Stimulated activated CD8-positive, alpha-beta memory T cell treated with anti-CD3 and anti-CD28 coated beads, Interleukin-7, amount 100 ng/mL, for 24 hours (primary cell): Measurements from ENCODE around the gene CROCC2.
A peak's percentile ranks its signal among the peaks of the same experiment; 100 is the strongest.
"Not testable (repeated sequence)": the region's sequence is repeated elsewhere in the genome, so short reads cannot be mapped to it uniquely, and the experiment has no call there.

Source experiments
- DNase-seq: peaks from one replicate; pipeline ENCODE4 v3.0.0-alpha.2; 2020; ENCODE audit warnings: low read depth

Gene CROCC2

GRCh38 chr2:240967681-240968621 is 61.8 kb downstream of the CROCC2 start:
- no peak for DNase-seq

GRCh38 chr2:240968731-240969624 is 62.8 kb downstream of the CROCC2 start:
- DNase-seq = no peak

GRCh38 chr2:240970104-240970503 is 64.0 kb downstream of the CROCC2 start:
- no peak for DNase-seq

DNA sequence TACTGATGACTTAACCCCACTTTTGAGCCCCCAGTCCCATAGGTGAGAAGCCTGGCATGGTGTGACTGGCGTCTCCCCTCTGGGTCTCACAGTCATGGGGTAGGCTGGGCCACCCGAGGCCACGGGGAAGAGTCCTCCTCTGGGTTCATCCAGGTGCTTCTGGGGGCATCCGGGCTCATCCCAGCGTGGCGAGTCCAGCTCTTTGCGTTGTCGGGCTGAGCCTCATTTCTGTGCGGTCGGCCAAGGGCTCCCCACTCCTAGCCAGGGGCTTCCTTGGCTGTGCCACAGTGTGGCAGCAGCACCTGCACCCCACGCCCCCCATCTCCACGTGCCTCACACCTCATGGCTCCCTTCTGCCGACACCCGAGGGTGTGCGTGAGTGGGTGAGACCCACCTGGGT is 64.7 kb downstream of the CROCC2 start:
- DNase-seq = no peak

DNA sequence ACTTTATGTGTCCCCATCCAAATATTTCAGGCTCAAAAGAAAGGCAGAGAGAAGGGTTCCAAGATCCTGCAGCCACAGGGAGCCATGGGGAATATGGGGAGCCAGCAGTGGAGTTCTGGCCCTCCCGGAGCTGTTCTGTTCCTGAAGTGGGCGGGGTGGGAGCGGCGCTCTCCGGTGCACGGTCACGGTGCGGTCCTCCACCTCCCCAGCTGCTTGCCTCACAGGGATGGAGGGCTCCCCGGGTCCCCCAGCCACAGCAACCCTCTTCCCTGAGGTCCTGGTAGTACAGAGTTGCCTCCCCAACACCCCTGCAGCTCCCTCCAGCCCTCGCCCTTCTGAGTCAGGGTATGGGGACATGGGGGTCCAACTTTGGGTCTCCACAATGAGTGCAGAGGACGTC is 66.1 kb downstream of the CROCC2 start:
- DNase-seq = no peak

GRCh38 chr2:240972636-240973521 is 66.7 kb downstream of the CROCC2 start:
- no peak for DNase-seq

DNA sequence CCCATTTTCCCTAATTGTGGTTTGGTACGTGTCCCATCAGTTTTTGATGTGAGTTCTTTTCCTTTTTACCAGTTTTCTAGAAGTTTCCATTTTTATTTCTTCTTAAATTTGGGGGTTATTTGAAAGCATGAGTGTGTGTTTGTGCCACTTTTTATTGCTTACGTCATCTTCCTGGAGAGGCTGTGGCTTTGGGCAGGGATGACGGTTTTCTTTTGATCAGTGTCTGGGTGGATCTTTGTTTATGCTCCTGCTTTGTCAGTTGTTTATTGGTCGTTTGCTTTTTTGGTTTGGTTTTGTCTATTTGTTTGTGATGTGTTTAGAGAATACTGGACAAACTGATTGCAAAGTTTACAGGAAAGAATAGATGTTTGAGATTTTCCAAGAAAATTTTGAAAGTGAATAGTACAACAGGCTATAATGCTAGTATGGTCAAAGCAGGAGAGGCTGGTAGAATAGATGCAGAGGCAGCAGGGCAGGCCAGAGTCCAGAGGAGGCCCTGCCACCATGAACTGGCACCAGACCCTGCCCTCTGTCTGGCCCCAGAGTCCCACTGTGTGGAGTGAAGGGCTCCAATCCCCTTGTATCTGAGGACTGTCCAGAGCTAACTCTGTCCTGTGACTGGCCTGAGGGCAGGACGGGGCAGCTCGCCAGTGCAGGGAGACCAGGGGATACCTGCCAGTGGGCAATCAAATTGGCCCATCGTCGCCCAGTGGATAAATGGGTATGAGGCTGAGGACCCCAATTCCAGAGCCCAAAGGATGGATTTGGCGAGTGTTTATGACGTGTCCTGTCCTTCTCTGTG is 68.8 kb downstream of the CROCC2 start:
- DNase-seq = no peak

DNA sequence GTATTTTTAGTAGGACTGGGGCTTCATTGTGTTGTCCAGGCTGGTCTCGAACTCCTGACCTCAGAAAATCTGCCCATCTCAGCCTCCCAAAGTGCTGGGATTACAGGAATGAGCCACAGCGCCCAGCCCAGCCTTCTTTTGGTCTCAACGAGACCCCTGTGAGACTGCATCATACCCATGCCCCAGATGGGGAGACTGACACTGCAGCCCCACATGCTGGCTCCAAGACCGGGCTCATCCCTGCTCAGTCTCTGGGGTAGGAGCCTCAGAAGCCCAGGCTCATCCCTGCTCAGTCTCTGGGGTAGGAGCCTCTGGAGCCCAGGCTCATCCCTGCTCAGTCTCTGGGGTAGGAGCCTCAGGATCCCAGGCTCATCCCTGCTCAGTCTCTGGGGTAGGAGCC is 69.8 kb downstream of the CROCC2 start:
- DNase-seq = not testable (repeated sequence)

DNA sequence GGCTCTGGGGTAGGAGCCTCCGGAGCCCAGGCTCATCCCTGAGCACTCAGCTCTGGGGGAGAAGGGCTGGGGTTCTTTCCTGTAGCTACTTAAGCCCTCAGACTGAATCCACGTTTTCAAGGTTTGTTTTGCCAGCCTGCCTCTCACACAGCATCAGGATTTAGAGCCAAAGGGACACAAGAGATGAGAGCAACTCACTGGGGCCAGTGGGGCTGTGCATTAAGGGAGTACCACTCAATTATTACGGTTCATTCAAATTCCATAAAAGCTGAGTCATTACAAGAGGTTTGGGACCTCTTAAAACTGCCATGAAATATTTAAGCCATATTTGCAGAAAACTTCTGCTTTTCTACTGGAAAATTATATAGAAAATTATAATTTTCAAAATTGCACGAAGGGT is 75.1 kb downstream of the CROCC2 start:
- DNase-seq = no peak

DNA sequence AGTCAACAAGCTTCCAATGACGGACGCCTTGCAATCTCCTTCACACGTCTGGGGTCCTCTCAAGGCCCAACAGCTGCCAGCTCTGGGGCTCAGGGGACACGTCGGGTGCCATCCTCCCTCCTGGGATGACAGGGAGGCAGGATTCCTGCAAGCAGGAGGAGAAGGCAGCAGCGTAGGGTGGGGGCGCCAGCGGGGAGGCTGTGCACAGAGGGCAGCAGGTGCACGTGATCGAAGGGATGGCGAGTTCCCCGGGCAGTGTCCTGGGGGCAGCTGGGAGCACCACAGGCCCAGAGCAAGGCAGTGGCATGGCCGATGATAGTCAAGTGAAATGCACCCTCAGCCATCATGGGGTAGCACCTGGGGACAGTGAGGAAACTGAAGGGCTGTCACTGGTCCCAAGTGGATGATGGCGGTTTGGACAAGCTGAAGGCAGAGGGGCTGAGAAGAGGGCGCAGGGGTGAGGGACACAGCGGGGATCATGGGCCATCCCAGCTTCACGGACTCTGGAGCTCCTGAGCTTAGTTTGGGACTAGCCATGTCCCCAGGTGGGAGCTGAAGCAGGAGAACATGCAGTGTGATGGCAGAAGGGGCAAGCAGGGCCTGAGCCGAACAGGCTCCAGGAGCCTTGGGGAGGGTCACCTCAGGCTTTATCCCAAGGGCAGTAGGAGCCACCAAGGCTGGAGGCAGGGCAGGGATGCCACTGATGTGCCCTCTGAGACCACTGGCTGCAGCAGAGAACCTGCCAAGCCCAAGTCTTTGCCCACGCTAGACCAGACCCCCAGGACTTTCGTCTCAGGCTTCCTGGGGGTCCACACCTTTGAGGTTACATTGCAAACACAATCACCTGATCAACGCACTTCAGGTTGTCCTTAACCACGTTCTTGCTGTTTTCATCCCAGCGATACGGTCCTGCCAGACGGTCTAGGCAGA is 76.0 kb downstream of the CROCC2 start:
- DNase-seq = no peak

DNA sequence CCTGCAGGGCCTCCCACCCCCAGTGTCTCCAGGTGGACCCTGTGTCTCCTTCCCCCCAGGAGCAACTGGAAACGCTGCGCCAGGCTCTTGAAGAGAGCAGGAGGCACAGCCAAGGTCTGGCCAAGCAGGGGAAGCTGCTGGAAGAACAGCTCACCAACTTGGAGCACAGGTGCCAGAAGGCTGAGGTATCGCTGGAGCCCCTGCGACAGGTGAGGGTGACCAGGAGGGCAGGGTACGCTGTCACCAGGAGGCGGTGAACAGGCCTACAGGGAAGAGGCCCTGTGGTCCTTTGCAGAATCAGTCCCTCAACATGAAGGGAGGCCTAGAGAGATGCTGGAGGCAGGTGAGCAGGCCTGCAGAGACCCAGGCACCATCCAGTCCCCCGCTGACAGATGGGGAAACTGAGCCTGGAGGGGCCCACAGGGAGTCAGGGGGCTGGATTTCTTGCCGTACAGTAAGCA is 76.7 kb downstream of the CROCC2 start:
- no peak for DNase-seq

DNA sequence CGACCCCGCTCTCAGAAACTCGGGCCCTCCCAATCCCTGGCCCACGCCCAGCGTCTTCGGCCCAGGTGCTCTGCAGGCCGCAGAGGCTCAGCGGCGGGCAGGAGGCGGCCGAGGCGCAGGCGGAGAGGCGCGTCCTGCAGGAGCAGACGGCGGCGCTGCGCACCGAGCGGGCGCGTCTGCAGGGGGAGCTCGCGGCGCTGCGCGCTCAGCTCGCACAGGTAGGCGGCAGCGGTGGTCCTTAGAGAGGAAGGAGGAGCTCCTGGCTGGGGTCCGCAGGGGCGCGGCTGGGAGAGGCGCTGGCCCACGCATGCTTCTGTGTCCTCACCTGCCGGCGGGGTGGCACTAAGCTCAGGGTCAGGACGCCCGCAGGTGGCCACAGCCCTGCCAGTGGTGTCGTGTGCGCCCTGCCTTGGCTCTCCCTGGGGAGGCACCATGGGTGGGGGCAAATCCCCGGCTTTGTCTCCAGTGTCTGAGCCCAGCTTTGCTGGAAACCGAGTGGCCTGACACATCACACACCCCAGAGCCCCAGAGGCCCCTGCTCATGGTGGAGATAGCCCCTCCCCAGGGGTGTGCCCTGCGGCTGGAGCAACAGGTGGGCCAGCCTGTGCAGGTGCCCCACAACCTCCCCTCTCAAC is 77.3 kb downstream of the CROCC2 start:
- DNase-seq = peak; percentile 6

DNA sequence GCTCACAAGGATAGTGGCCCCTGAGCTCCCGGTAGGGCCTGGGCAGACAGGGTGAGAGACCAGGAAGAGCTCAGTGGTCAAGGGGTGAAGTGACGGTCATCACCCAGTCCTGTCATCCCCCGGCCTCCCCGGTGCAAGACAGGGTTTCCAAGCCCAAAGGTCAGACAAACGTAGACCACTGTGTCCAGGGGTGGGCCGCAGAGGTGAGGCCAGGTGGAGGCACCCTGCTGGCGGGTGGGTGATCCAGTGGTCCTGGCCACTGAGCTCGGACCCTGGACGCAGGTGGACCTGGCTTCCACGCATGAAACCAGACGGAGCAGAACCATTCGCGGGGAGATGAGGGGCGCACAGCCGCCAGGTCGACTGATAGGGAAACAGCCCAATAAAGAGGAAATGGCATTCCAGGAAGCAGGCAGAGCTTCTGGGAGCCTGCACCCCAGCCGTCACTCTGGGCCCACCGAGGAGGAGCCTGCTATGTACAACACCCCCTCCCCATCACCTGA is 77.9 kb downstream of the CROCC2 start:
- no peak for DNase-seq

- no peak for DNase-seq
These were observed 80.0 kb downstream of the CROCC2 start for GRCh38 chr2:240985881-240986786.

GRCh38 chr2:240986787-240987411 is 80.8 kb downstream of the CROCC2 start:
- no peak for DNase-seq

- no peak for DNase-seq
These were observed 81.5 kb downstream of the CROCC2 start for GRCh38 chr2:240987588-240987987.

DNA sequence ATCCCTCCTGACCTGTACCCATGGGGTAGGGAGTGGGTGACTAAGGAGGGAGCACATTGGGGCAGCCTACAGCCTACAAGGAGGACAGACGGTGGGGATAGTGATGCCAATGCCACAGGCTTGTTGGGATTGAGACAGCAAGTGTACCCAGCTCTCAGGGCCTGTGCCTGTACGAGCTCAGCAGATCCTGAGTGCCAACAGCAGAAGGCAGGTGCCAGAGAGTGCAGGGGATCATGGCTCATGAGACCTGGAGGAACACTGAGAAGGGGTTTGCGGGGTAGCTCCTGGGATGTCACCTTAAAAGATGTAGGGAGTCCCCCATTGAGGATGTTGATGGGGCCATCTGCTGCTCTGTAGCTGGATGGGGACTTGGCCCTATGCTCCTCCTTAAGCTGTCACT is 82.0 kb downstream of the CROCC2 start:
- no peak for DNase-seq
